Forelimb muscle (tissue), 1 donor: ENCODE data around the gene SLC29A3. TPM values are rescaled to one million over a fixed set of nuclear protein-coding genes. Genes with fewer than 3 reads are reported as not detected.
"Not testable (repeated sequence)": the region's sequence is repeated elsewhere in the genome, so short reads cannot be mapped to it uniquely, and the experiment has no call there.

ENCODE experiments used
- DNase-seq: peaks from one replicate; pipeline ENCODE4 v3.0.0-alpha.2; 2013; ENCODE audit warnings: low read depth
- polyA plus RNA-seq: library from polyadenylated mRNA; unstranded; fragments of 120-200 nt; gene quantifications from one replicate; pipeline ENCODE4 v1.2.1, GENCODE V29; 2013; ENCODE audit not compliant: insufficient read length

Gene SLC29A3
- polyA plus RNA-seq, 1 donor: 3.7 TPM

GRCh38 chr10:71283876-71284275, 35.2 kb upstream of the SLC29A3 start:
- no peak for DNase-seq

DNA sequence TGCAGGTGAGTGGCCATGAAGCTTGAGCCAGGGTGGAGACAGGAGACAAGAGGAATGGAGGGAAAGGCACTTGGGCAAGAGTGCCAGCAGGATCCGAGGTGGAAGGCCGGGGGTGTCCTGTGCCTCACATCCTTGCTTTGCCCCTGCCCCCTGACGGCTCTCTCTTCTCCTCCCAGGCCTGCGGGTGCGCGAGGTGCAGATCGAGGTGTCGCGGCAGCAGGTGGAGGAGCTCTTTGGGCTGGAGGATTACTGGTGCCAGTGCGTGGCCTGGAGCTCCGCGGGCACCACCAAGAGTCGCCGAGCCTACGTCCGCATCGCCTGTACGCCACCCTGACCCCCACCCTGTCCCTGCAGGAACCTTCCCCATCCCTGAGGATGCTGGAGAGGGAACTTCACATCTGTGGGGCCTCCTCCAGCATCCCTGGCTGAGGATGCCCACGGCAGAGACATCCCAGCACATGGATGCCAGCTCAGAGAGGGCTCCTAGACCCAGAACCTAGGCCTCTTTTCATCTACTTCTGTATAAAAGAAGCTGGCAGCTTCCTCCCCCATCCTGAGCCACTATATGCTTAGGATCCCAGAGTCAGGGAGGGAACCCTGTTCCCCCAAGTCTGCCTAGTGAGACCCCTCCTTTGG, 34.4 kb upstream of the SLC29A3 start:
- no peak for DNase-seq

DNA sequence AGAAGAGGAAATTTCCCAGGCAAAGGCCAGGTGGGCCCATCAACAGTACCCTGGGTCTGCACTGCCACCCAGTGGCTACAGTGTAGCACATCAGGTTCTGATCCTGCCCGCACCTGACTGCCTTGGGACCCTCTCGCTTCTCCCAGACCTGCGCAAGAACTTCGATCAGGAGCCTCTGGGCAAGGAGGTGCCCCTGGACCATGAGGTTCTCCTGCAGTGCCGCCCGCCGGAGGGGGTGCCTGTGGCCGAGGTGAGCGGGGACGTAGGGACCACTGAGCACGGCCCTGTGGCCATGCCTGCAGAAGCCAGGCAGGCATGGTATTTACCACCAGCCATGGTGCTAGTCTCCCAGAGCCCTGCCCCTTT, 33.9 kb upstream of the SLC29A3 start:
- DNase-seq: no peak

DNA sequence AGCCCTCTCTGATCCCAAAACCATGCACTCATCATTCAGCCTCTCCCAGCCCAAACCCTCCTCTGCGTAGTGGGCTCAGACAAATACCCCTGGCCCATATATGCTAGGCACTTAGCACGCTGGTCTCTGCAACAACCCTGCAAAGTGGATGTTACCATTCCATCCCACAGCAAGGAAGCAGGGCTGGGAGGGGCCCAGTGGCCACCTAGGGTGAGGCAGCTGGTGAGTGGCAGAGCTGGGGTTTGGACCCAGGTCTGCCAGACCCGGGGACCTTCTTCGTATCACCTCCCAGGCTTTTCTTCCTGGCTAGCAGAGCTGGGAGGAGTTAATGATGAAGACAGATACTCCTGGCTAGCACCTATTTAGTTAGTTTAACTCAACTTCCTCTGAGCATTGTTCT, 33.1 kb upstream of the SLC29A3 start:
- no peak for DNase-seq

DNA sequence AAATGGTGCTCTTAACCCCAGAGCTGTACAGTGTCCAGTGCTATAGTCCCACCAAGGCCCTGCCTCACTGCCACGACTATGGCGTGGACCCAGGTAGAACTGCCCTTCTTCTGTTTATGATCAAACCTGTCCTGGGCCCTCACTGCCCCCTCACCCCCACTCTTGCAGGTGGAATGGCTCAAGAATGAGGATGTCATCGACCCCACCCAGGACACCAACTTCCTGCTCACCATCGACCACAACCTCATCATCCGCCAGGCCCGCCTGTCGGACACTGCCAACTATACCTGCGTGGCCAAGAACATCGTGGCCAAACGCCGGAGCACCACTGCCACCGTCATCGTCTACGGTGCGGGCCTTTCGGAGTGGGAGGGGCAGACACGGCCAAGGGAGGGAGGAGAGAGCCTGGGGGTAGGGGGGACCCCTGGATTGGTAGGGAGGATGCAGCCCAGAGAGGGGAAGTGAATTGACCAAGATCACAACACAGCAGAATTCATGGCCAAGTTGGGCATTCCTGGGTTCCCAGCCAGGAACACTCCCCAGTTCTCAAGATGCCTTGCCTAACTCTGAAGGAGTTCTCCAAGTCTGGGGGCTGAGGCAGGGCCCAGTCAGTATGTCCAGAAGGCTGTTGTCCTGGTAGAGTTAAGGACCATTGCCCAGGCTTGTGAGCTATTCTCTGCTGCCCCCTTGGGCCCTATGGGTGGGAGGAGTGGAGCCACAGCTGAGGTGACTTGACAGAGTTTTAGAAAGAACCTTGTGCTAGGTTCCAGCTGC, 32.4 kb upstream of the SLC29A3 start:
- DNase-seq: no peak

DNA sequence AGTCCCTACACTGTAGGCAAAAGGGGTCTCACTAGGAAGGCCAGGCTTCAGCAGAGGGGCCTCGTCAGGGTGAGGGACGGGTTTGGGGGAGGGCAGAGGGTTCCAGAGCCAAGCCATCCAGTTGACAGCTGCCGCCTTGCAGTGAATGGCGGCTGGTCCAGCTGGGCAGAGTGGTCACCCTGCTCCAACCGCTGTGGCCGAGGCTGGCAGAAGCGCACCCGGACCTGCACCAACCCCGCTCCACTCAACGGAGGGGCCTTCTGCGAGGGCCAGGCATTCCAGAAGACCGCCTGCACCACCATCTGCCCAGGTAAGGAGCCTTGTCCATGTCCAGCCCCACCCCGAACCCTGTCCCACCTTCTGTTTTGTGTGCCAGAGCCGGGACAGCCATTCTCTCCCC, 31.6 kb upstream of the SLC29A3 start:
- DNase-seq: no peak

GRCh38 chr10:71288461-71288860, 30.6 kb upstream of the SLC29A3 start:
- DNase-seq: no peak

GRCh38 chr10:71289421-71290130, 29.5 kb upstream of the SLC29A3 start:
- no peak for DNase-seq

- DNase-seq: no peak
These were observed 28.7 kb upstream of the SLC29A3 start for GRCh38 chr10:71290331-71290730.

DNA sequence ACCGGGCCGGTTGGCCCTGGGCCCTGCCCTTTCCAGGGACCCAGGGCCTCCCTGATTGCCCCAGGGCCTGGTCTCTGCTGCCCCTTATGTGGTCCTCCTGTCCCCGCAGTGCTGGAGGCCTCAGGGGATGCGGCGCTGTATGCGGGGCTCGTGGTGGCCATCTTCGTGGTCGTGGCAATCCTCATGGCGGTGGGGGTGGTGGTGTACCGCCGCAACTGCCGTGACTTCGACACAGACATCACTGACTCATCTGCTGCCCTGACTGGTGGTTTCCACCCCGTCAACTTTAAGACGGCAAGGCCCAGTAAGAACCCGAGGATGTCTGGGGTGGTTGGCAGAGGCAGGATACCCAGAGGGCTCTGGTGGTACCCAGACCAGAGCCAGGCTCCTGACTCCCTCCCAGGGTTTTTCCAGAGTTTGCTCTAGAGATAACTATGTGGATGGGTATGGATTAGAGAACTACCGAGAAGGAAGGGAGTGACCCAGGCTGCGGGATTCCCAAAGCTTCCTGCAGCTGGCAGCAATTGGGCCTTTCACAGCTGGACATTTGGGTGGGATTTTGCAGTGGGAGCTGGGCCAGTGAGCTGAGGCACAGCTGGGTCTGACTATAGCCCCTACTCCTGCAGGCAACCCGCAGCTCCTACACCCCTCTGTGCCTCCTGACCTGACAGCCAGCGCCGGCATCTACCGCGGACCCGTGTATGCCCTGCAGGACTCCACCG, 28.1 kb upstream of the SLC29A3 start:
- no peak for DNase-seq

- no peak for DNase-seq
These were observed 27.5 kb upstream of the SLC29A3 start for GRCh38 chr10:71291528-71291900.

DNA sequence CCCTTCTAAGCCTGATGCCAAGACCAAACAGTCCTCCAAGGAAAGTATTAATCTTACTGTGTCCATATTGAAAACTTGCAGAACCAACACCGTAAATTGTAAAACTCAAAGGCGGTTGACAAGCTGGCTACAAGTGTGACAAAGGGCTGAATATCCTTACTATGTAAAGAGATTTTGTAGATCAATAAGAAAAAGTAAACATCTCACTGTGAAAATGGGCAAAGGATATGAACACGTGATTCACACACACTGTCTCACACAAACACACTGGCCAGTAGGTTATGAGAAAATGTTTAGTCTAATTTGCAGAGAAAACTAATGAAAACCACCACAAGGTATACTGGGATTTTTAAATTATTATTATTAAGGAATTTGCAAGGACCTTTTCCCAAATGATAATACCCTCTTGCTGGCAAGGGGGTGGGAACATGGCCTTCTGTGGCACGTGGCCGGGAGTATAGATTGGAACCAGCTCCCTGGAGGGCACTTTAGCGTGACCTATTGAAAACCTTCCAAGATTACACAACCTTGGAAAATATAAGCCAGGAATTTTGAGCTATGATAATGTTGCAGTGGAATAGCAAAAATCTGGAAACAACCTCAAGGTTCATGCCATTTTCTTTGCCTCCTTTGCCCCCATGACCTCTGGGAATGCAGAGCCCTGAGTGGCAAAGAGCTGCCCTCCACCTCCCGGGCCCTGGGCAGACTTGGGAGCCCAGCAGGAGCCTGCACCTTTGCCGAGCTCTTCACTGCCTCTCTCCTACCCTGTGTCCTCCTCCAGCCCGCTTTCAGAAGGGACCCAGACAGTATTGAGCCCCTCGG, 26.2 kb upstream of the SLC29A3 start:
- no peak for DNase-seq

- DNase-seq: no peak
These were observed 25.5 kb upstream of the SLC29A3 start for GRCh38 chr10:71293446-71294084.

- no peak for DNase-seq
These were observed 24.9 kb upstream of the SLC29A3 start for GRCh38 chr10:71294091-71294561.

DNA sequence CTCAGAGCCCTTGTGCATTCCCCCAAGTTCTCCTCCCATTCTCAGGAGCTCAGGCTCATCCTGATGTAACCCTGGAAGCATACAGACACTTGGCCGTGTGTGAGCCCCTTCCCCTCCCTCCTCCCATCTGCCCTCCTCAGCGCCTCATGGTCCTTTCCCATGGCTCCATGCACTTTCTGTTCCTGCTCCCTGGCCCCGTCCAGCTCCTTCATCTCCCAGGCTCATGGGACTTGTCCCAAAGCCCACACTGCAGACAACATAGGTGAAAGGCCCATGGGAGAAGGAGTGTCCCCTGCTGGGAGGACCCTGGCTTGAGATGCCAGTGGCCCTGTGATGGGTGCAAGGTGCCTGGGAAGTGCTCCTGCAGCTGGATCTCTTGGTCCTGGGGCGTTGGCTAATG, 24.2 kb upstream of the SLC29A3 start:
- DNase-seq: no peak

GRCh38 chr10:71295641-71296040, 23.4 kb upstream of the SLC29A3 start:
- no peak for DNase-seq

DNA sequence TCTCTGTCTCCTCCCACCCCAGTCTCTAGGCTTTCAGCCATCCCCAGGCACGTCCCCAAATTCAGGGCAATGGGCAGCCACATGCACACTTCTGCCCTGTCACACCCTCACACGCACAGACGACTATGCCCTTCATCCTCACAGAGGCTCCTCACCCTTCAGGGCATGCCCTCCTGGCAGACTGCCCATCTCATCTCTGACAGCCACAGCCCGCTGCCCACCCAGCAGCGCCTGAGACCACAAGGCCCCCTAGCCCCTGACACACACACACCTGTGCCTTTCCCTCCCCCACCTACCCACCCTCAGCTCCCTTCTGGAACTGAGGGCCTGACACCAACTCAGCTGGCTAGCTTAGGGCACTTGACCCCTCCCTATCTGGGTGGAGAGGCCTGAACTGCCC, 23.0 kb upstream of the SLC29A3 start:
- no peak for DNase-seq

DNA sequence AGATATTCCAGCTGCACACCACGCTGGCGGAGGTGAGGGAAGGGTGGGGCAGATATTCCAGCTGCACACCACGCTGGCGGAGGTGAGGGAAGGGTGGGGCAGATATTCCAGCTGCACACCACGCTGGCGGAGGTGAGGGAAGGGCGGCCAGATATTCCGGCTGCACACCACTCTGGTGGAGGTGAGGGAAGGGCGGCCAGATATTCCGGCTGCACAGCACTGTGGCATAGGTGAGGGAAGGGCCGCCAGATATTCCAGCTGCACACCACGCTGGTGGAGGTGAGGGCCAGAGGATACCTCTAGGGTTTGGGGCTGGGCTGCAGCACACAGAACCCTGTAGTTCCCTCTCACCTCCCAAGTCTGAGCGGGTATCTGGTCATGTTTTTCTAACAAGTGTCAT, 22.2 kb upstream of the SLC29A3 start:
- DNase-seq: not testable (repeated sequence)

DNA sequence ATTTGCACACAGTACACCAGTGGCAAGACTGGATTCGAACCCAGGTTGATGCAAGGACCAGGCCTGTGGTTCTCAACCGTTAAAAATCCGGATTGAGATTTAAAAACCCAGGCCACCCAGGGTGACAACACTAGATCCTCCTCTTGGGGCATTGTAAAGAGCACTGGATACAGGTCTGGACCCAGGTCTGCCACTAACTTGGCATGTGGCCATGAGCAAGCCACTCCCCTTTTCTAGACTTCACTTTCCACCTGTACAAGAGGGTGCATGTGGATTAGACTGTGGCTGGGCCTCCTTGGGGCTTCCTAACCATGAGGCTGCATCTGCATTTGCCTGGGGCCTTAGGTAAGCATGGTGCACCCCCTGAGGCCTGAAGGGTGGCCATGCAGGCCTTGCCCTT, 21.7 kb upstream of the SLC29A3 start:
- DNase-seq: no peak

GRCh38 chr10:71299071-71299785, 19.8 kb upstream of the SLC29A3 start:
- DNase-seq: no peak
